ENCODE data around the gene MACROH2A1.

Gene MACROH2A1

DNA sequence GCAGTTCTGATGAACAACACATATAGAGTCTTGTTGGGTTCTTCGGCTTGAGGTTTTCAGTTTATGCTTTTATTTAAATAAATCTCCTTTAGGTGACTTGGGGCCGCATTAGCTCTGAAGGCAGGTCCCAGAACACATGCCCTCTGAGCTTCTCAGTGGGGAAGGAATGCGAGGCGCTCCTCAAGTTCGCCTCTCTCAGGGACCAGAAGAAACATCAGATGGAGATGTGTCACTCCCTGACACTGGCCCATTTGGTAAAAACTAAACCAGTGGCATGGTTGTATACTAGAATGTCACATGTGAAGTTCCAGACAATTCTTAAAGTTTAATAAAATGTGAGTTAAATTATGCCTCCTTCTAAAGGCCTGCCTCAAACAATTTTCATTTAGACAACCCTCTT, 1.9 kb downstream of the MACROH2A1 start:
- no peak for DNase-seq (ENCODE audit: low read depth)

DNA sequence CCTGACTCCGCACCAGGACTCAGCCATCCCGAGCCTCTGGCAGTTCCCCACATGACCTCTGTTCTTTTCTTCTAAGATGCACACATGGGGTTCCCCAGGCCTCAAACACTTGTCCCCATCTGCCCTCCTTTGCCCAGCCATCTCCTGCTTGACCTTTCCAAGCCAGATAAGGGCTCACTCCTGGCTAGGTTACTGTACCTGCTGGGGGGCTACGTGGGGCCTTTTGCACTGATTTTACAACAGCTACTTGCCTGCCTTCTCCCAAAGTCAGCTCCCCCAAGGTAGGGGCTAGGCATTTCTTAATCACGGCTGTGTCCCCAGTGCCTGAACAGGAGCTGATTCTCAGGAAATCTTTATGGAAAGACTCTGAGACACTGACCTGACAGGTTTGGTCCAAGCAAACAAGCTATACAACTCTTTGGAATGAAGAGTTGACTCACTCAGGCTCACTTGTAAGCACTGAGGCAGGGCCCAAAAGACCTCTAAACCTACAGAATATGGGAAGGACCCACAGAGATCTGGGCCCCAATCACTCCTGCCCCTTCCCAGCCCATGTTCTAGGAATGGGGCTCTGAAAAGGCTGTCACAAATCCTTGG, 2.5 kb downstream of the MACROH2A1 start:
- no peak for DNase-seq (ENCODE audit: low read depth)

DNA sequence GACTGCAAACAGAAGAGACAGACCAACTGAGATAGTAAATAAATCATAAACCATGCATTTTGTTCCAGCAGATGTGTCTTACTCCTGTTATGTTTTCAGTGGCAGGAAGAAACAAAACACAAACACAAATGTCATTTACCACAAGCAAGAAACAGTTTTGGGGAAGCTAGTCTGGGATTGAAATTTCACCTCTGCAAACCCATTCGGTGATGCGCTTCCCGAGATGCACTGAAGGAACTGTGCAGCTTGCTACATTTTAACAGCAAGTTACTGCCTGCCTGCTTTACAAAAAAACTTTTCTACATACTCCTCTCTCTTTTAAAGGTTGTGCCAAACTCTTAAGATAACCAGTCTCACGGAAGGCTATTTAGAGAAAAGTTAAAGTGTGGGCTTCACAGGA, 3.2 kb downstream of the MACROH2A1 start:
- no peak for DNase-seq (ENCODE audit: low read depth)

DNA sequence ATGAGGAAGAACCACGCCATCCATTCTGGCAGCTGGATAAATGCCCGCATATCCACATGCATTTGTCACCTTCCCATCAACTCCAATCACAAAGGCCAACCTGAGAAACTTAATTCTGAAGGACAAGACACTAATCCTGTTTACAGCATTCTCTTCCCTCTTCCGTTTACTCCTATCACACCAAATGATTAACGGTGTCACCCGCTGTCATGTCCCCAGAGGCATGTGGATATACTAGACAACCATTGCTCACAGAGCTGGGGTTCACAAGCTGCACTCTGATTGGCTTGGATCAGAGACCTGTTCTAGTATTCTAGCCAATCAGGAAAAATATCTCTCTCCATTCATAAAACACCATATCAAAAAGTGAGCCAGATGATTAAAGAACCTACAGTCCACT, 3.6 kb downstream of the MACROH2A1 start:
- no peak for DNase-seq (ENCODE audit: low read depth)

DNA sequence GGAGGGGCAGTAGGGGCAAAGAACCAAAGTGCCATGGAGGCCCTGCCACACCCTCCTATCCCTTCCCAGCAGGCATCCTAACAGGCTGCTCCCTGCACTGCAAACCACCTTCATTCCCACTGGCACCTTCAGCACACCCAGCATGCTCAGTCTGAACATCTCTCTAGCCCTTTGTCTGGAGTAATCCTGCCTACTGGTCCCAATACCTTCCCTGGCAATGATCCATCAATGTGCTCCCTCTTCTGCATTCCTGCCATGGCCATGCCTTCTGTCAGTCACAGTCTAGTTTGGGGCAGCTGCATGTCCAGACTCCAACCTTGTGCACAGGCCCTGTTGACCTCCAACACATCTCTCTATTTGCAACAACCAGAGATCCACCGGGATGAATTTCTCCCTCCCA, 4.9 kb downstream of the MACROH2A1 start:
- no peak for DNase-seq (ENCODE audit: low read depth)

DNA sequence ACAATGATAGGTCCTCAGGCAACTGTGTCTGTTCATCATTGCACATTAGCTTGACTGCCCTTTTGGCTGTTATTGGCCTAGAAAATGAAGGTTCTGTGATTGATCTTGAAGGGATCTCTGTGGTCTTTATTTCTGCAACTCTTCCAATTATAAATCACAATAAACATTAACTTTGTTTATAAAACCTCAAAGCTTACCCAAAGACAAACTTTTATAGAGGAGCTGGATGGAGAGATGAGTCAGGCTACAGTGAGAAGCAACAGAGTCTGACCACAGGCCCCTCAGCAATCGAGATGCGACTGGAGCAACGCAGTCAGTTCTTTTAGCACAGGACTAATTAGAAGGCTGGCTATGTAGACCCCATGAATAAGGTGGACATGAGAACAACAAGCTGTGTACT, 5.3 kb downstream of the MACROH2A1 start:
- peak; percentile 66 for DNase-seq (ENCODE audit: low read depth)

DNA sequence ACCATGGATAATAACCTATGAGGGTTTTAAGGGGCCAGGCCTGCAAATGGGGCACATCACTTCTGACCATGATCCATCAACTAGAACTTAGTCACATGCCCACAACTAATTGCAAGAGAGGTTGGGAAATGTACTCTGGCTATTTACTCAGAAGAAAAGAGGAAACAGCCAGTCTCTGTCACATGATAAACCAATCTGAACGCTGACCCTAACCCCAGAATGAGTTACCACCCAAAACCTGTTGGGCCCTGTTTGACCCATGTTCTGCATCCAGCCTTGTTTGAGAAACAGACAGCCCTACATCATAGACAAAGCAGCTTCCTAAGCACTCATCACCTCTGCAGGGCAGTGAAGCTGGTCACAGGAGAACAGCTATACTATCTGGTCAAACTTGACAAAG, 5.8 kb downstream of the MACROH2A1 start:
- peak; percentile 63 for DNase-seq (ENCODE audit: low read depth)

DNA sequence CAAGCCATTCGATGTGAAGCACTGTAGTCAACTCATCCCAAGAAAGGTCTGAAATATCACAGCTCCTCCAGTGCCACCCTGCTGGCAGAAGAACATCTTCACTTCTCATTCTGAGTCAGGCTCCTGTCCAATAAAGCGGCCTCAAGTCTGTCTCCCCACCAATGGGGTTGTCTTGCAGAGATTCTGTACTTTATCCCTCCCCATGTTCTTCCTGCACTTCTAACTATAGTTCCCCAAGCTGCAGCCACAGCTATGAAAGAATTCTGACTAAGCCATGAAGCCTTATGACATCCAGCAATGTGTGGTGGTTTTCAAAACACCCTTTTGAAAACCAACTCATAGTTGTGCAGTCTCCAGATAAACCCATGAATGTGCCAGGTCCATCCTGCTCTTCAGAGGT, 6.8 kb downstream of the MACROH2A1 start:
- peak; percentile 95 for DNase-seq (ENCODE audit: low read depth)

DNA sequence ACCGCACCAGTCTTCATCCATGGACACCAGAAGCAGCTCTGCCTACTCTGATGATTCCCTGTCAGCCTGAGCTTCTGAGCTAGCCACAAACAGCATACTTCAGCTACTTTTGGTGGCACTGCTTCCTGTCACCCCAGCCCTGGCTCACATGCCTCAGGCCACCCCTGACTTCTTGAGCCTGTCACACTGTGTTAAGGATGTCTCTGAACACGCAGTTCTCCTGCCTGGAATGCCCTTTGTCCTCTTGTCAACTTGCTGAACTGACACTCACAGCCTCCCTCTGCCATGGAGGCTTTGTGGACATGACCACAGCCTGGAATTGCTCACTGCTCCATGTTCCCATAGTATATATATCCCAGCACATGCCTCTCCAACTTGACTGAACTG, 7.2 kb downstream of the MACROH2A1 start:
- DNase-seq (ENCODE audit: low read depth) = no peak

DNA sequence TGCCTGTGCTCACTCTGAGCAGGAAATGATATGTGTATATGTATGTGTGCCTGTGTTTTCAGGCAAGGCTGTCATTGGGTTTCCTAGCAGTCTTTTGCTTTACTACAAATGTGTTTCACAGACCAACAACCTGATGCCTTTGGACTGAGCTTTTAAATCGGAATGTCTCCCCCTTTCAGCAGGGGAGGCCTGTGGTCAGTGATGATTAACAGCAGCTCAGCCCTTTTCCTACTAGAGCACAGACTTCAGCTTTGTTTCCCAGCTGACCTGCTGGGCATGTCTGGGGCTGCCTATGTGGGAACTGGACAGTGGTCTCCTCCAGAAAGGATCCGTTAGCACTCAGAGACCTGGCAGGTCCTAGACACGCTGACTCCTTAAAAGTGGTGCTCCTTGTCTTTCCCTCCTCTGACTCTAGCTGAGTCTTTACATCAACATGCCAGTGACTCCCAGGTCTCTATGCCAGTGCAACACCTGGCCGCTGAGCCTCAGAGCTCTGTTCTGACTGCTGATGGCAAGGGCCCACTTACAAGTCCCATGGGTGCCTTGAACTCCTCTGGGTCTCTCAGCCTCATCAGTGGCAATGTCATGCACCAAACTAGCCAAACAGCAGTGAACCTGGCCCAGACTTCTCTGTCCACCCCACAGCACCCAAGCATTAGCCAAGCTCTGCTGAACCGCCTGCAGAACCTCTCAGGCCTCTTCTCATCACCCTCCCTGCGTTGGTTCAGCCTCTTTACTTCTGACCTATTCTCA, 7.7 kb downstream of the MACROH2A1 start:
- DNase-seq (ENCODE audit: low read depth) = peak; percentile 95

DNA sequence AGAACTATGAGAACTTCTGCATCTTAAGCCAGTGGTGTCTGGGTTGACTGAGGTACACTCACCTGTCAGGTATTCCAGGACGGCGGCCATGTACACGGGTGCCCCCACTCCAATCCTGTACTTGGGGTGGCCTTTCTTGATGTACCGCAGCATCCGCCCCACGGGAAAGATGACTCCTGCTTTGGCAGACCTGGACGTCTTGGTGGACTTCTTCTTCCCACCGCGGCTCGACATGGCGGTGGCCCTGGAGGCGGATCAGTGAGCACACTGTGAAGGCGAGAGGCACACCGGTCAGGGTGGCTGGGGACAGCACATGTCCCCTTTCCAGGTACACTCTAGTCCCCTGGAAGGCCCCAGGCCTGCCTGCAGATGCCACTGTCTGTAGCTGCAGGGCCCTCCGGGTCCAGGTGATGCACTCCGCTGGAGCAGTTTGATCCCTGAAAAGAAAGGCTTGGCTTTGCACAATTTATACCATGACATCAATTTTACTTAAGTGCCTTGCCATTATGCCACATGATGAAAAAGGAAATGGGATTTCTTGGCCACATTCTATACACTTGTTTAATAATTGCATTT, 10.1 kb downstream of the MACROH2A1 start:
- no peak for DNase-seq (ENCODE audit: low read depth)

DNA sequence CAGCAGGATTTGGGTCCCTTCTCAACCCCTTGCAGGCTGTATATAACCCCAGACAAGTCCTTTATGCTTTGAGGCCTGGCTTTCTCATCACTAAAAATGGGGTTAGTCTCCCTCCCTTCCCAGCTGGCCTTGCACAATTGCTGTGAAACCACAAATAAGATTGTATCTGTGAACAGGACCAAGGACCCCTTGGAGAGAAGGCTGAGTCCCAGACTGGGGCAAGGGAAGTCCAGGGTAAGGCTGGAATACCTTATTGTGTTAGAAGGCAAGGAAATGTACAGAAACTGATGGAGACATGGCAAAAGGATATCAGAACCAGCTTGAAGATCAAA, 11.4 kb downstream of the MACROH2A1 start:
- DNase-seq (ENCODE audit: low read depth) = peak; percentile 44

DNA sequence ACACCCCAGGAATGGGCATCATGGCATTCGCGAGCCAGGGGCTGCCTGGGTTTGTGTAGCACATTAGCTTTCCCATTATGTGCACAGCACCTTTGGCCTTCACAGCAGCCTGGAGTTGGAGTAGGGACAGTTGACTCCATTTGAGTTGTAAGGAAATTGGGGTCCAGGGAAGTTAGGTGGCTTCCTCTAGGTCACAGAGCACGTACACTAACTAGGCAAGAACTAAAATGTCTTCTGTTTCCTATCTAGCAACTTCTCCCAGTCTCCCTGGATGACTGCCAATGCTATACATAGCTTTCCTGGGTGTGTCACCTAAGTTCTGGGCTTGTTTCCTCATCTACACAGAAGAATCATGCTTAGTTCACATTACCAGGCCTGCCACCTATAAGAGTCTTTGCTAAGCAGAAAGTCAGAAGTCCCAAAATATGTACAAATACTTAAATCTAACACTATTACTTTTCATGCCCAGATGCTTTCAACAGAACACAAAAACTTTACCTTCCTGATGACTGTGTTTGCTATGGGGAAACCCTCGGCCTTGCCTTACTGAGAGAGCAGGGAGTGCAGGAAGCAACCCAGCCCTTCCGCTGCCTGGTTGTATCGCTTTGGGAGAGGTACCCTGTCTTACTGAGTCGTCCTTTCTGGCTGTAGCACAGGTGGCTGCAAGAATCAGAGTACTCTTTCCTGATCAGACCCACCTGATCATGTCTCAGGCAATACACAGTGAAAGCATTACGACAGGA, 12.0 kb downstream of the MACROH2A1 start:
- peak; percentile 92 for DNase-seq (ENCODE audit: low read depth)

DNA sequence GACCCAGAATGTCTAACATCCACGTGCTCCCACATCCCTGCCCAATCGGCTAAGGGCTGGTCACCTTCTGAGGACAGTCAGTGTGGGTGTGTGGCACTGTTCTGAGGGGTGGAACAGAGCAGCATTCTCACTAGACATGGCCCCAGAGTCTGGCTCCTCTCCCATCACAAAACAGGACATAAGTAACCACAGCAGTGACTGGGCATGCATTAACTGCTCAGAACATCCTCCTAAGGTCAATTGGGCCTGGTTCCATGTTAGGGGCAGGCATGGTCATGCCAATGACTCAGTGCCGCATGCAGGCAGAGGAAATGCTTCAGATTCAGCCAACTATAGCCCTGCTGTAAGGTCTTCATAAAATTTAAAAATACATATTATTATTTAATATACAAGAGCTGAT, 12.9 kb downstream of the MACROH2A1 start:
- DNase-seq (ENCODE audit: low read depth) = no peak

DNA sequence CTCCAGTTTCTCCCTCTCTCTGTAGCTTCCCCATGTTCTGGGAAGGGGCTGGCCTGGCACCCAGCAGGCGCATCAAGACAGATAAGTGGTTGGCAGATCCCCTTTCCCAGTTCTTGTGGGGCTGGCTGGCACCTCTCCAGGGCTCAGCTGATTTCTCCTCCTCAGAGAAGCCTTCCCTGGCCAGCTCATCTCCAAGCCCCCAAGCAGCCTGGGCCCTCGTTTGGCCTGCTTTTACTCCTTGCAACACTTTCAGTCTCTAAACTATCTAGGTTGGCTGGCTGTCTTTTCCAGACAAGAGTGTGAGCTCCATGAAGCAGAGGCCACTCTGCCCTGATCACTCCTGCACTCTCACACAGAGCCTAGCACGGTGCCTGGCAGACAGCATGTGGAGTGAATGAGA, 13.5 kb downstream of the MACROH2A1 start:
- DNase-seq (ENCODE audit: low read depth) = no peak

DNA sequence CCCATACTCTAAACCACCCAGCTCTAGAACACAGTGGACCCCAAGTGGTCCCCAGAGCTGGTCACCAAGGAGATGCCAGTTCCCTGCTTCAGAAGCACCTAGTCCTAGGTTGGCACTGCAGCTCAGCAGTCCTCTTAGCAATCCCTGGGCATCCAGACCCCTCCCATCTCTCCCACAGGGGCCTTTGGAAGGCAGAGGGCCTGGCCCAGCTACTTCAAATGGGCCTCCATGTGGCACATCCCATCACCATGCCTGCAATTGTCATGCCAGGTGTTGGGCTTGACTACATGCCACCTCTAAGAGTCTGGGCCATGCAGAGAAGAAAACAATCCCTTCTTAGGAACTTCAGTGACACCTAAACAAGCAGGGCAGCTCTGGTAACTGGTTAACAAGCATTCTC, 14.1 kb downstream of the MACROH2A1 start:
- no peak for DNase-seq (ENCODE audit: low read depth)

DNA sequence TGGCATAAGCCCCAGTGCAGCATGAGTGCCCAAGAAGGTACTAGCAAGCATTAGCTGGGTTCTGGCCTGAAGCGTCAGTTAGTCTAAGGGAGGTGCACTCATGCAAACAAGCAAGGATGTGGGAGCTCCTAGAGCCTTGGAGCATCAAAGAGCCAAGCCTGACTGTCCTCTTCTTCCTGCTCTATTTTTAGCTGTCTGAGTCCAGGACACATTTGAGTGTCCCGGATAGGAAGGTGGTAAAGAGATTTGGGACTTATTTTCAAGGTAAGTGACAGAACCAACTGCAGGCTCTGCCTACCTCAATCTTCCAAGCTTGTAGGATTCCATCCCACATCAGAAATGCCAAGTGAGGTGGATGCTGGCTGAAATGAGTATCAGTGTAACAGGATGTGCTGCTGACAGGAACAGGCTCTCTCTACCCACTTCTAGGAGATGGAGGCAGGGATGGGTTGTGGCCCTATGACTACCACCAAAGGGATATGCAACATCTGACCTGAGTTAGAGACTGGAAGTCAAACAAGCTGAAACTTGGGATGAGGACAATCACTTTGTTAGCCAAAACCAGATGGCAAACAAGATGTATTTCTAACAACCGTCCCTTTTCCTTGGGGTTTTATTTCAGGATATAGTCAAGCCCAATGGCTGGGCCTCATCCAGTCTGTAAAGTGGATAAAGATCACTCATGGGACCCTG, 15.1 kb downstream of the MACROH2A1 start:
- no peak for DNase-seq (ENCODE audit: low read depth)

DNA sequence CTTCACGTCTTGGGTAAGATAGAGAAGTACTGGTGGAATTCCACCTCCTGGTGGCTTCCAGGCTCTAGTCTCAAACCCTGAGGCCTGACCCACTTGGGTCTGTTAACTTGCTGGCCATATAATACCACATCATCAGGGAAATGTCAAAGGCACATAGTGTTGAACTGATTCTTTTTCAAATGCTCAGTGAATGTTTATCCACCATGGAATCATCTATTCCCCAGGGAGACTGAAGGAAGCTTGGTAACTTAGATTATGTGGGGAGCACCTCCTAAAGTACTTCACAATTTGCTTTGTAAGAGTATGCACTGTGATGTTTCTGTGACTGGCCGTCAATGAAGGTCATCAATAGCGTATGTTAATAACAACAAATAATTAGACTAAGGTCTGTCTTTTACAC, 16.1 kb downstream of the MACROH2A1 start:
- DNase-seq (ENCODE audit: low read depth) = no peak

DNA sequence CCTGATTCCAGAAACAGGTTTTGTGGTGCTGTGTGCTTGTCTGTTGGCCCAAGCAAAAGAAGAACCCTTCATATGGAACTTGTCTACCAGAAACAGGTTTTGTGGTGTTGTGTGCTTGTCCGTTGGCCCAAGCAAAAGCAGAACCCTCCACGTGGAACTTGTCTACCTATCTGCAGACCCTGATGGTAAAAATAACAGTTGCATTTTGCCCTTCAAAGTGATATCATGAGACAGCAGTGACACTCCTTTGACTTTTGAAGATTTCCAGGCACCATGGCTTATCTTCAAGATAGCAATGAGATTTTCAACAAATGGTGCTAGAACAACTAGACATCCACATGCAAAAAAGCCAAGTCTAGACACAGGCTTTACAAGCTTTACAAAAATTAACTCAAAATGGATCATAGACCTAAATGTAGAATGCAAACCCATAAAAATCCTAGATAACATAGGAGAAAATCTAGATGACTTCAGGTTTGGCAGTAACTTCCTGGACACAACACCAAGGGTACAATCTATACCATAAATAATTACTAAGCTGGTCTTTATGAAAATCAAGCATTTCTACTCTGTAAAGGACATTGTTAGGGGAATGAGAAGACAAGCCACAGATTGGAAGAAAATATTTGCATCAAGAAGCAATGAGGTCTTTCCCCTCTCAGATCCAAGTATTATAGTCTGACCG, 16.8 kb downstream of the MACROH2A1 start:
- DNase-seq (ENCODE audit: low read depth) = no peak

DNA sequence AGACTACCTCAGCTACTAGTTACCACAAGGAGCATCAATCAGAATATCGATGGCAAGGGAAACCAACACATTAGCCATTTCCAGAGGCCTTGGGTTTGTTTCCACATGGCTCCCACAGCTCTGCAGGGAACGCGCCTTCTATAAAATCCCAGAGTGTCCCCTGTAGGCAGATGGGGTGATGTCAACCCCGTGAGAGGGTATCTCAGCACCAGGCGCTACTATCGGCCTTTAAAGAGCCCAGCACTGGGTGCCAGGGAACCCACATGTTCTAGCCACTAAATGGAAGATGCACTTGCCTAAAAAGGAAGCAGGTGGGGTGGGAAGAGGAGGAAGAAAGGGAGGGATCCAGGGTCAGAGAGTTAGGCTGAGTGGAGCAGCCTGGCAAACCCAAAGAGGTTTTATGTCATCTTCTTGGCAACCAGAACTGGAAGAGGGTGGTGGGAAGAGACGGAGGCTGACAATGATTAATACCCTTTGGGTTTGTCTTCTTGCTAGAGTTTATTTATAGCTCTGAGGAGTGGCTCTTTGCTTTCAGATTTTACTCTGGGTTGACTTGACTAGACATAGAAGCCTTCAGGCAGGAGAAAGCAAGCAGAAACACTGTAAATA, 19.9 kb downstream of the MACROH2A1 start:
- peak; percentile 76 for DNase-seq (ENCODE audit: low read depth)
